HEK293T (cell line): ENCODE results near the gene DIO1.

Source experiments
- CTCF ChIA-PET: fragments of 350-600 bp; formaldehyde crosslinking; extraction: SDS; loops from one replicate; lab custom pipeline; 2021; ENCODE audit warnings: antibody characterized with exemption, inconsistent platforms; lab: Yijun Ruan, JAX
- POLR2A ChIA-PET: fragments of 350-600 bp; formaldehyde crosslinking; extraction: SDS; loops from one replicate; lab custom pipeline; 2020; ENCODE audit warnings: antibody characterized with exemption, inconsistent platforms; lab: Yijun Ruan, JAX
- DNase-seq: peaks from one replicate; pipeline ENCODE4 v3.0.0; 2012; ENCODE audit warnings: mixed read lengths; ENCODE audit errors: extremely low spot score
- ARNT ChIP-seq: fragments of 450-650 bp; IDR thresholded peaks from 2 replicates; pipeline ENCODE4 v1.6.1; 2017; ENCODE audit warnings: mild to moderate bottlenecking
- BHLHE40 ChIP-seq: fragments of 450-650 bp; IDR thresholded peaks from 2 replicates; pipeline ENCODE4 v1.6.1; 2016; ENCODE audit warnings: mild to moderate bottlenecking, moderate library complexity, borderline replicate concordance
- CTBP1 ChIP-seq: fragments of 450-650 bp; IDR thresholded peaks from 2 replicates; pipeline ENCODE4 v1.6.1; 2016; ENCODE audit warnings: borderline replicate concordance
- ELF4 ChIP-seq: fragments of 450-650 bp; IDR thresholded peaks from 2 replicates; pipeline ENCODE4 v1.6.1; 2017; ENCODE audit warnings: antibody characterized with exemption
- FOXA1 ChIP-seq: fragments of 450-650 bp; IDR thresholded peaks from 2 replicates; pipeline ENCODE4 v1.6.1; 2016; ENCODE audit warnings: mild to moderate bottlenecking
- FOXK2 ChIP-seq: fragments of 450-650 bp; IDR thresholded peaks from 2 replicates; pipeline ENCODE4 v1.6.1; 2016; ENCODE audit warnings: mild to moderate bottlenecking
- FOXM1 ChIP-seq: fragments of 450-650 bp; IDR thresholded peaks from 2 replicates; pipeline ENCODE4 v1.6.1; 2017; ENCODE audit warnings: mild to moderate bottlenecking, borderline replicate concordance
- HDGF ChIP-seq: fragments of 450-650 bp; IDR thresholded peaks from 2 replicates; pipeline ENCODE4 v1.6.1; 2017; ENCODE audit warnings: antibody characterized with exemption, borderline replicate concordance
- L3MBTL2 ChIP-seq: fragments of 450-650 bp; conservative IDR thresholded peaks from 2 replicates; pipeline ENCODE4 v1.6.1; 2016; ENCODE audit warnings: mild to moderate bottlenecking
- LEF1 ChIP-seq: fragments of 450-650 bp; IDR thresholded peaks from 2 replicates; pipeline ENCODE4 v1.6.1; 2017; ENCODE audit warnings: mild to moderate bottlenecking, borderline replicate concordance
- NFRKB ChIP-seq: fragments of 450-650 bp; IDR thresholded peaks from 2 replicates; pipeline ENCODE4 v1.6.1; 2016; ENCODE audit warnings: mild to moderate bottlenecking, moderate library complexity
- SP1 ChIP-seq: fragments of 450-650 bp; IDR thresholded peaks from 2 replicates; pipeline ENCODE4 v1.6.1; 2017
- SUZ12 ChIP-seq: fragments of 450-650 bp; IDR thresholded peaks from 2 replicates; pipeline ENCODE4 v1.6.1; 2016; ENCODE audit warnings: mild to moderate bottlenecking
- TARDBP ChIP-seq: fragments of 450-650 bp; IDR thresholded peaks from 2 replicates; pipeline ENCODE4 v1.6.1; 2016
- ZNF384 ChIP-seq: fragments of 450-650 bp; IDR thresholded peaks from 2 replicates; pipeline ENCODE4 v1.6.1; 2016
- TF ChIP-seq, protein P1 (sequence below): fragments of 450-650 bp; IDR thresholded peaks from 2 replicates; pipeline ENCODE4 v1.6.1; 2016

The DIO1 gene

DNA sequence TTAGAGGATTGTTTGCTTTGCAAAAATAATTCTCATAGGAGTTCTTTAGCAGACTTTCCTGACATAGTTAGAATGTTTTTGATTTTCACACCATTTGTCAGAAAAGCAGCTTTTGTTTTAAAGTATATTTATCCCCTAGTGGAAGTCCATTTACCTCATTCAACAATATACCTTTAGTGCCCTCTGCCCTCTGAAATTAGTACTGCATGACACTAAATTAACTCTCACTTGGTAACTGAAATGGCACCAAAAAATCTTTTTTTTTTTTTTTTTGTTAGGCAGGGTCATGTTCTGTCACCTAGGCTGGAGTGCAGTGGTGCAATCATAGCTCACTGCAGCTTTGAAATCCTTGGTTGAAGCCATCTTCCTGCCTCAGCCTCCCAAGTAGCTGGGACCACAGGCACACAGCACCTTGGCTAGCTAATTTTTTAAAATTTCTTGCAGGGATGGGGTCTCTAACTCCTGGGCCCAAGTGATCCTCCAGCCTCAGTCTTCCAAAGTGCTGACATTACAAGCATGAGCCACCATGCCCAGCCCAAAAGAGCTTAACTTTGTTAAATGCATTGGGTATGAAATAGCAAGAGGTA lies 65.8 kb downstream of the DIO1 start:
- TF ChIP-seq TARDBP (no peak), NFRKB (no peak), ELF4 (no peak), L3MBTL2 (no peak), ZNF384 (no peak), LEF1 (no peak), ARNT (no peak), CTBP1 (no peak), FOXA1 (no peak), SP1 (no peak), HDGF (no peak), FOXK2 (no peak), SUZ12 (no peak), FOXM1 (no peak), BHLHE40 (no peak)
- TF ChIP-seq, protein P1, sequence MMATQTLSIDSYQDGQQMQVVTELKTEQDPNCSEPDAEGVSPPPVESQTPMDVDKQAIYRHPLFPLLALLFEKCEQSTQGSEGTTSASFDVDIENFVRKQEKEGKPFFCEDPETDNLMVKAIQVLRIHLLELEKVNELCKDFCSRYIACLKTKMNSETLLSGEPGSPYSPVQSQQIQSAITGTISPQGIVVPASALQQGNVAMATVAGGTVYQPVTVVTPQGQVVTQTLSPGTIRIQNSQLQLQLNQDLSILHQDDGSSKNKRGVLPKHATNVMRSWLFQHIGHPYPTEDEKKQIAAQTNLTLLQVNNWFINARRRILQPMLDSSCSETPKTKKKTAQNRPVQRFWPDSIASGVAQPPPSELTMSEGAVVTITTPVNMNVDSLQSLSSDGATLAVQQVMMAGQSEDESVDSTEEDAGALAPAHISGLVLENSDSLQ, result no peak
- ChIA-PET CTCF (interaction anchor here (0.6 to 3.0 kb wide), 14 partner anchors 10 to 244 kb away, joined by 3 to 40 read pairs (median 4); partner anchors contain the start of genes DIO1, IFT25 and LRRC42), POLR2A (interaction anchor here (1.5 kb wide), 1 partner anchor 14 kb away, joined by 4 read pairs; the partner anchor contains the start of genes IFT25 and LRRC42)
- DNase-seq, result no peak
